ENCODE data around the gene ZNF879. TPM values are rescaled to one million over a fixed set of nuclear protein-coding genes. Genes with fewer than 3 reads are reported as not detected.

ZNF879 gene
- polyA plus RNA-seq, 1 experiment: 2.2 TPM

DNA sequence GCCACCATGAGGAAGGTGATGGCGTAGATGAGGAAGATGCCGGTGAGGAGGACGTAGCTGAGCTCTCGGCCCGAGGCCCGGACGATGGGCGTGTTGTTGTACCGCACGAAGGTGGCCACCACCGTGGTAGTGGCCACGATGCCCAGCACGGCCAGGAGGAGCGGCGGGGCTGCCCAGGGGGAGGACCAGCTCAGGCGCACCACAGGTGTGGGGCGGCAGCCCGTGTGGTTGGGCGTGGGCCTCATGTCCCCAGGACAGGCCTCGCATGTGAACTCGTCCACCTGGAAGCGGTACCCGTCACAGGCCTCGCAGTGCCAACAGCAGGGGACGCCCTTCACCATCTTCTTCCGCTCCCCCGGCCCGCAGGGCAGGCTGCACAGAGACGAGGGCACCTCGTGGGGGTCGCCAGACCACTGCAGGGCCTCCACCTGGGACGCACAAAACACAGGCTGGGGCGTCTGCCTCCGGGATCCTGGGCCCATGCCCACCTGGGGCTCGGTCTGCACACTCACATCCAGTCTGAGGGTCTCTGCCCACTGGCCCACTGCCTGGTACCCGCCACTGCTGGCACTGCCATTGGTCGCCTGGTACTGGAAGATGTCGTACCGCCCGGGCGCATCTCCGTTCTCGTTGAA, 37.2 kb upstream of the ZNF879 start:
- Histone ChIP-seq H3K27me3 (ENCODE audit: control insufficient read depth, insufficient read depth, low read length) (no peaks in the 10 kb centered on the region), H3K36me3 (ENCODE audit: control insufficient read depth, insufficient read depth, low read length) (no peaks in the 10 kb centered on the region), H3K4me3 (ENCODE audit: low read depth, low read length) (no peak overlapping the region)
- no peak for DNase-seq (ENCODE audit: low read depth)
- TF ChIP-seq, protein P1, sequence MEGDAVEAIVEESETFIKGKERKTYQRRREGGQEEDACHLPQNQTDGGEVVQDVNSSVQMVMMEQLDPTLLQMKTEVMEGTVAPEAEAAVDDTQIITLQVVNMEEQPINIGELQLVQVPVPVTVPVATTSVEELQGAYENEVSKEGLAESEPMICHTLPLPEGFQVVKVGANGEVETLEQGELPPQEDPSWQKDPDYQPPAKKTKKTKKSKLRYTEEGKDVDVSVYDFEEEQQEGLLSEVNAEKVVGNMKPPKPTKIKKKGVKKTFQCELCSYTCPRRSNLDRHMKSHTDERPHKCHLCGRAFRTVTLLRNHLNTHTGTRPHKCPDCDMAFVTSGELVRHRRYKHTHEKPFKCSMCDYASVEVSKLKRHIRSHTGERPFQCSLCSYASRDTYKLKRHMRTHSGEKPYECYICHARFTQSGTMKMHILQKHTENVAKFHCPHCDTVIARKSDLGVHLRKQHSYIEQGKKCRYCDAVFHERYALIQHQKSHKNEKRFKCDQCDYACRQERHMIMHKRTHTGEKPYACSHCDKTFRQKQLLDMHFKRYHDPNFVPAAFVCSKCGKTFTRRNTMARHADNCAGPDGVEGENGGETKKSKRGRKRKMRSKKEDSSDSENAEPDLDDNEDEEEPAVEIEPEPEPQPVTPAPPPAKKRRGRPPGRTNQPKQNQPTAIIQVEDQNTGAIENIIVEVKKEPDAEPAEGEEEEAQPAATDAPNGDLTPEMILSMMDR (IDR thresholded peaks at IDR 0.05; ENCODE audit: insufficient read depth, low read depth, low read length): no peak
- ChIA-PET CTCF (no interaction called here), POLR2A (no interaction called here)

DNA sequence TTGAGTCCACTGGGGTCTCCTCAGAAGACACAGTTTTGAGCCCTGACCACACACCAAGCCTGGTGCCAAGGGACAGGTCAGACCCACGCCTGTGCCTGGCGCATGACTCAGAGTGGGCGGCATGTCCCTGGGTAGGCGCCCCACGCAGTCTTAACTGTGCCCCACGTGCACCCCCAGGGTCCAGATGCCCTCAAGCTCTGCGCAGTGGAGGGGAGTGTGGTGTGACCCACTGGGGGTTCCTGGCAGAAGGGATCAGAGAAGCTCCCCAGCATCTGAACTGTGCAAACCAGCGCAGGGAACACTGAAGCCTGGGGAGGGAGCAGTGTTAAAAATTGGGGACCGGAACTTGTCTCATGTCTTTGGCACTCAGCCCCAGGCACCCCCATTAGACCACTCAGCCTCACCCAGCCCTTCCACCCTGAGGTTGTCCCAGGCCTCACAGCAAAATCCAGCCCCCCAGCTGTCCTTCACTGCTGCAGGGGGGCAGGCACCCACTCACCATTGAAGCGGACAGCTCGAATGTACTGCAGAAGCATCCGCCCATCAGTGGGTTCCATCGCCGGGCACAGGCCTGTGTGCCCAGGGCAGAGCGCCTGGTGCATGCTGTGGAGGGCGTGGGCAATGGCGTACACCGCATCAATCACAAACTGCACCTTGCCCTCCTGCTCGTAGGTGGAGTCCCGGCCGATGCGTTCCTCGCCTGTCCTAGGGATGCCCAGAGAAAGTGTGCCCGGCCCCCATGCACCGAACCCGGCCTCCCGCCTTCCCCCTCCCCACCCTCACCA, 35.0 kb upstream of the ZNF879 start:
- POLR2A ChIA-PET: no interaction called here
- no peak for DNase-seq (ENCODE audit: low read depth)
- no peaks in the 10 kb centered on the region for H3K27me3 ChIP-seq (ENCODE audit: control insufficient read depth, insufficient read depth, low read length)
- TF ChIP-seq, protein P1 (IDR thresholded peaks at IDR 0.05; ENCODE audit: insufficient read depth, low read depth, low read length): no peak
- H3K4me3 ChIP-seq (ENCODE audit: low read depth, low read length): no peak overlapping the region
- CTCF ChIA-PET: interaction anchor here (0.5 kb wide), 1 partner anchor 490 kb away, joined by 3 read pairs; no protein-coding TSS in a partner anchor
- H3K36me3 ChIP-seq (ENCODE audit: control insufficient read depth, insufficient read depth, low read length): no peaks in the 10 kb centered on the region

DNA sequence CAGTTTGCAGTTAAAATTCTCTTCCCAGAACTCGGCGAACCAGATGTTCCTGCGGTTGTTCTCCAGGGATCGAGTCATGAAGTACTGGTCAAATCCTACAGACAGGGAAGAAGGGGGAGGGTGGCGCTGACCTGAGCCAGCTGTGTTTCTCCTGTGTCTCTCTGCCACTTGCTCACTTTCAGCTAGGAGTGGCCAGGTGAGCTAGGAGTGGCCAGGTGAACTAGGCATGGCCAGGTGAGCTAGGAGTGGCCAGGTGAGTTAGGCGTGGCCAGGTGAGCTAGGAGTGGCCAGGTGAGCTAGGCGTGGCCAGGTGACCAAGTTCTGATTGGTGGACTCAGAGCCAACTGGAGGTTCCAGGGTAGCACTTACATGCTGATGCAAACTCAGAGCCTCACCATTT, 34.3 kb upstream of the ZNF879 start:
- no peak overlapping the region for H3K4me3 ChIP-seq (ENCODE audit: low read depth, low read length)
- no peak for DNase-seq (ENCODE audit: low read depth)
- POLR2A ChIA-PET: no interaction called here
- H3K36me3 ChIP-seq (ENCODE audit: control insufficient read depth, insufficient read depth, low read length): no peaks in the 10 kb centered on the region
- TF ChIP-seq, protein P1 (IDR thresholded peaks at IDR 0.05; ENCODE audit: insufficient read depth, low read depth, low read length): no peak
- CTCF ChIA-PET: no interaction called here
- no peaks in the 10 kb centered on the region for H3K27me3 ChIP-seq (ENCODE audit: control insufficient read depth, insufficient read depth, low read length)

DNA sequence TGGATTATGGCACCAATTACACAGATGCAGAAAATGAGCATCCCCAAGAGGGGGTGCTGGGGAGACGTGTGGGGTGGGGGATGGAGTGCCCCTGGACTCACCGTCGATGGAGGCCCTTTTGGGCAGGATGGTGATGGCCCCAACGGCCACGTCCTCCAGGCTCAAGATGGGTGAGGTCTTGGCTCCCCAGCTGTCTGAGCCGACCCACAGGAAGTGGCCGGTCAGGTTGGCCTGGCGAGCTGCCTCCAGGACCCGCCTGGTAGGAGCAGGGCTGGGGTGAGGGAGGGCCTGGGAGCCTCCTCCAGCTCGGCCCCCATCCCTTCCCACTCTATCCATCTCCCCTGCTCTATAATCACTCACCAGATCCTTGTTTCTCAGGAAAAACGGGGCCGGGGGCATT, 33.1 kb upstream of the ZNF879 start:
- ChIA-PET POLR2A (no interaction called here), CTCF (no interaction called here)
- Histone ChIP-seq H3K27me3 (ENCODE audit: control insufficient read depth, insufficient read depth, low read length) (peaks cover 3% of the 10 kb centered on the region), H3K36me3 (ENCODE audit: control insufficient read depth, insufficient read depth, low read length) (no peaks in the 10 kb centered on the region), H3K4me3 (ENCODE audit: low read depth, low read length) (no peak overlapping the region)
- no peak for DNase-seq (ENCODE audit: low read depth)
- TF ChIP-seq, protein P1 (IDR thresholded peaks at IDR 0.05; ENCODE audit: insufficient read depth, low read depth, low read length): no peak

DNA sequence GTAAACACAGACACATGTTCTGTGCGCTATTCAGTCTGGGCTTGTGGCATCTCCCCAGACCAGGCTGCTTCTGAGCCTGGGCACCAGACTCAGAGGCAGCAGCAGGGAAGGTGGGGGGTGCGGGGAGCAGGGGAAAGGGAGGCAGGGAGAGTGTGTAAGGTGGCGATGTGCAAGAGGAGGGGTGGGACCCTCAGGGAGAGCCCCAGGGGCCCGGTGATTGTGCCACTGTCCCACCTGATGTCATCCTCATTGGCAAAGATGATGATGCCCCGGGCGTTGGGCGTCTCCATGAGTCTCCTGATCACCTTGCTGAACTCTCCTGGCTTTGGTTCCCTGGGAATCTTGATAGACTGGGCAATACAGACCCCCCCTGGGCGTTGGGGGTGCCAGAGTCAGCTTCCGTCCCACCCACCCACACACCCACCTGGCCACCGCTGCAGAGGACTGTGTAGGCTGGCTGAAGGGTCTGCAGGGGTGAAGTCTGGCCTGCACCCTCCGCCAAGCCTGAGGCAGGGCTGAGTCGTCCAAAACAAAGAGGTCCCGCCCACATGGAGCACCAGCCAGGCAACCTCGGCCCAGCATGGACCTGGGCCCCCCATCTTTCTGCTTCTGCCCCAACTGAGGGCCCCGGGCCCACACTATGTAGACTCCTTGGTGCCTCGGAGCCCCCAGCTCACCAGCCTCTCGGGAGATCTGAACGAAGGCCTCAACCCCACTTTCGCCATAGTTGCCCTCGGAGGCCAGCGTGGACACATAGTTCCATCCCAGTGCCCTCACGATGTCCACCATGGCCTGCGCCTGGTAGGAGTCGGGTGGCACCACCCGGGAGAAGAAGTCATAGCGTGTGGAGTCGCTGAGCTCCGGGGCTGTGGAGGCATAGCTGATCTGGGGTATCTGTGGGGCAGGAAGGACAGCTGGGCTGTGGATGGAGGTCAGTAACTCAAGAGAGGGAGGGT, 32.1 kb upstream of the ZNF879 start:
- CTCF ChIA-PET: no interaction called here
- no peak for DNase-seq (ENCODE audit: low read depth)
- no peak overlapping the region for H3K4me3 ChIP-seq (ENCODE audit: low read depth, low read length)
- POLR2A ChIA-PET: no interaction called here
- H3K27me3 ChIP-seq (ENCODE audit: control insufficient read depth, insufficient read depth, low read length): peaks cover 3% of the 10 kb centered on the region
- H3K36me3 ChIP-seq (ENCODE audit: control insufficient read depth, insufficient read depth, low read length): no peaks in the 10 kb centered on the region
- TF ChIP-seq, protein P1 (IDR thresholded peaks at IDR 0.05; ENCODE audit: insufficient read depth, low read depth, low read length): no peak

Measured in BJ (cell line).